Measurements from ENCODE around the gene GLYR1. TPM values are rescaled to one million over a fixed set of nuclear protein-coding genes. Genes with fewer than 3 reads are reported as not detected.

The GLYR1 gene
- total and polyA plus RNA-seq, 4 donors = 18.1 to 50.2 (median 40.6) TPM

DNA sequence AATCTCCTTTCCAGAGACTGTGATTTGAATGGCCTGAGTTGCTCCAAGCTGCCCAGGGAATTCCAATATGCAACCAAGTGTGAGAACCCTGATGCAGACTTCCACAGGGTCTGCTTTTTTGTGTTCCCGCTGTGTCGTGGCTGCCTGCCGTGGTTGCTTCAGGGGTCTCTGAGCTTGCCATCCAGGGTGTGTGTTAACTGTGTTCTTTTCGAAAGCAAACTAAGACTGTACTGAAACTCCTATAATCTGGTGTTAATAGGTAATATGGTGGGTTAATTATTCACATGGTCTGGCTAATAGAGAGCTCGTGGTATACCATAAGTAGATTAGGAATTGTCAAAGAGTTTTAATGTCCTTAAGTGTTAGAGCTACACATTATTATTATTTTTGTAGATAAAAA, 20.9 kb upstream of the GLYR1 start:
- Histone ChIP-seq H3K4me1 (ENCODE audit: control insufficient read depth in 4 of 4, insufficient read depth in 4 of 4, low read length in 3 of 4) (peaks cover 10 to 33% (median 24%) of the 10 kb centered on the region in 4 donors), H3K36me3 (ENCODE audit: control insufficient read depth in 4 of 4, insufficient read depth in 3 of 4, low read depth in 1 of 4, low read length in 3 of 4) (peaks cover 4 to 38% (median 34%) of the 10 kb centered on the region in 4 donors), H3K9me3 (ENCODE audit: control insufficient read depth in 4 of 4, low read length in 3 of 4) (no peaks in the 10 kb centered on the region), H3K27me3 (ENCODE audit: control insufficient read depth in 4 of 4, insufficient read depth in 4 of 4, low read length in 3 of 4) (no peaks in the 10 kb centered on the region), H3K27ac (ENCODE audit: low read depth in 1 of 2, low read length in 2 of 2) (no peak overlapping the region), H3K4me3 (ENCODE audit: low read depth in 1 of 3, low read length in 3 of 3) (no peak overlapping the region), H3K9ac (ENCODE audit: low read depth in 1 of 2, low read length in 2 of 2) (no peak overlapping the region)
- DNase-seq (ENCODE audit: low spot score) = no peak
- 52% methylated on average over 5 of the region's 5 CpGs for WGBS
- no peak for TF ChIP-seq JUND (IDR thresholded peaks at IDR 0.05)
- TF ChIP-seq, protein P1, sequence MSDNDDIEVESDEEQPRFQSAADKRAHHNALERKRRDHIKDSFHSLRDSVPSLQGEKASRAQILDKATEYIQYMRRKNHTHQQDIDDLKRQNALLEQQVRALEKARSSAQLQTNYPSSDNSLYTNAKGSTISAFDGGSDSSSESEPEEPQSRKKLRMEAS (IDR thresholded peaks at IDR 0.05) = no peak
- no peak for TF ChIP-seq FOXA1 (IDR thresholded peaks at IDR 0.05)
- TF ChIP-seq GABPA (IDR thresholded peaks at IDR 0.05 in 1 of 2, conservative IDR thresholded peaks at IDR 0.05 in 1 of 2) = no peak
- TF ChIP-seq, protein P2, sequence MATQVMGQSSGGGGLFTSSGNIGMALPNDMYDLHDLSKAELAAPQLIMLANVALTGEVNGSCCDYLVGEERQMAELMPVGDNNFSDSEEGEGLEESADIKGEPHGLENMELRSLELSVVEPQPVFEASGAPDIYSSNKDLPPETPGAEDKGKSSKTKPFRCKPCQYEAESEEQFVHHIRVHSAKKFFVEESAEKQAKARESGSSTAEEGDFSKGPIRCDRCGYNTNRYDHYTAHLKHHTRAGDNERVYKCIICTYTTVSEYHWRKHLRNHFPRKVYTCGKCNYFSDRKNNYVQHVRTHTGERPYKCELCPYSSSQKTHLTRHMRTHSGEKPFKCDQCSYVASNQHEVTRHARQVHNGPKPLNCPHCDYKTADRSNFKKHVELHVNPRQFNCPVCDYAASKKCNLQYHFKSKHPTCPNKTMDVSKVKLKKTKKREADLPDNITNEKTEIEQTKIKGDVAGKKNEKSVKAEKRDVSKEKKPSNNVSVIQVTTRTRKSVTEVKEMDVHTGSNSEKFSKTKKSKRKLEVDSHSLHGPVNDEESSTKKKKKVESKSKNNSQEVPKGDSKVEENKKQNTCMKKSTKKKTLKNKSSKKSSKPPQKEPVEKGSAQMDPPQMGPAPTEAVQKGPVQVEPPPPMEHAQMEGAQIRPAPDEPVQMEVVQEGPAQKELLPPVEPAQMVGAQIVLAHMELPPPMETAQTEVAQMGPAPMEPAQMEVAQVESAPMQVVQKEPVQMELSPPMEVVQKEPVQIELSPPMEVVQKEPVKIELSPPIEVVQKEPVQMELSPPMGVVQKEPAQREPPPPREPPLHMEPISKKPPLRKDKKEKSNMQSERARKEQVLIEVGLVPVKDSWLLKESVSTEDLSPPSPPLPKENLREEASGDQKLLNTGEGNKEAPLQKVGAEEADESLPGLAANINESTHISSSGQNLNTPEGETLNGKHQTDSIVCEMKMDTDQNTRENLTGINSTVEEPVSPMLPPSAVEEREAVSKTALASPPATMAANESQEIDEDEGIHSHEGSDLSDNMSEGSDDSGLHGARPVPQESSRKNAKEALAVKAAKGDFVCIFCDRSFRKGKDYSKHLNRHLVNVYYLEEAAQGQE (IDR thresholded peaks at IDR 0.05) = no peak
- TF ChIP-seq RXRA (IDR thresholded peaks at IDR 0.05) = no peak
- TF ChIP-seq NR2F2 (IDR thresholded peaks at IDR 0.05) = no peak
- TF ChIP-seq RAD21 (IDR thresholded peaks at IDR 0.05) = no peak
- no peak for TF ChIP-seq ATF3 (IDR thresholded peaks at IDR 0.05)
- TF ChIP-seq FOXA2 (IDR thresholded peaks at IDR 0.05) = no peak
- TF ChIP-seq SP1 (IDR thresholded peaks at IDR 0.05) = no peak
- TF ChIP-seq HNF4G (IDR thresholded peaks at IDR 0.05) = no peak
- TF ChIP-seq HNF4A (conservative IDR thresholded peaks at IDR 0.05) = no peak
- no peak for TF ChIP-seq YY1 (IDR thresholded peaks at IDR 0.05)
- TF ChIP-seq CTCF (IDR thresholded peaks at IDR 0.05; ENCODE audit: low read depth, low read length, missing input control) = no peak
- TF ChIP-seq TAF1 (conservative IDR thresholded peaks at IDR 0.05) = no peak
- no peak for TF ChIP-seq EGR1 (IDR thresholded peaks at IDR 0.05; ENCODE audit: low read depth in 2 of 2)

DNA sequence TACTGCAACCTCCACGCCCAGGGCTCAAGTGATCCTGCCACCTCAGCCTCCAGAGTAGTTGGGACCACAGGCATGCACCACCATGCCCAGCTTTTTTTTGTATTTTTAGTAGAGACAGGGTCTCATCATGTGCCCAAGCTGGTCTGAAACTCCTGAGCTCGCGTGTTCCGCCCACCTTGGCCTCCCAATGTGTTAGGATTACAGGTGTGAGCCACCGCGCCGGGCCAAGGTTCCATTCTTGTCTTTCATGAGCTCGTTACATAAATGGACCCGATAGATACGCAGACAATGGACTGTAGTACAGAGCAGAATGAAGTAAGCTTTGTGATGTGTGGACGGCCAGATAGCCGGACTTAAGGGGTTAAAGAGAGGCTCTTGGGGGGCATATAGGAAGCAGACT, 19.5 kb upstream of the GLYR1 start:
- WGBS = 97% methylated on average over 12 of the region's 12 CpGs
- Histone ChIP-seq H3K4me3 (ENCODE audit: low read depth in 1 of 3, low read length in 3 of 3) (no peak overlapping the region), H3K36me3 (ENCODE audit: control insufficient read depth in 4 of 4, insufficient read depth in 3 of 4, low read depth in 1 of 4, low read length in 3 of 4) (peaks cover 1 to 34% (median 27%) of the 10 kb centered on the region in 4 donors), H3K9ac (ENCODE audit: low read depth in 1 of 2, low read length in 2 of 2) (no peak overlapping the region), H3K27me3 (ENCODE audit: control insufficient read depth in 4 of 4, insufficient read depth in 4 of 4, low read length in 3 of 4) (no peaks in the 10 kb centered on the region), H3K4me1 (ENCODE audit: control insufficient read depth in 4 of 4, insufficient read depth in 4 of 4, low read length in 3 of 4) (peaks cover 10 to 43% (median 28%) of the 10 kb centered on the region in 4 donors), H3K9me3 (ENCODE audit: control insufficient read depth in 4 of 4, low read length in 3 of 4) (no peaks in the 10 kb centered on the region), H3K27ac (ENCODE audit: low read depth in 1 of 2, low read length in 2 of 2) (no peak overlapping the region)
- no peak for DNase-seq (ENCODE audit: low spot score)
- TF ChIP-seq SP1 (IDR thresholded peaks at IDR 0.05) = no peak
- no peak for TF ChIP-seq ATF3 (IDR thresholded peaks at IDR 0.05)
- no peak for TF ChIP-seq ZBTB33 (IDR thresholded peaks at IDR 0.05)
- TF ChIP-seq FOXA1 (IDR thresholded peaks at IDR 0.05) = no peak
- no peak for TF ChIP-seq YY1 (IDR thresholded peaks at IDR 0.05)
- no peak for TF ChIP-seq TAF1 (conservative IDR thresholded peaks at IDR 0.05)
- TF ChIP-seq CTCF (IDR thresholded peaks at IDR 0.05; ENCODE audit: low read depth, low read length, missing input control) = no peak
- TF ChIP-seq HNF4A (conservative IDR thresholded peaks at IDR 0.05) = no peak
- TF ChIP-seq, protein P1 (IDR thresholded peaks at IDR 0.05) = no peak
- no peak for TF ChIP-seq EGR1 (IDR thresholded peaks at IDR 0.05; ENCODE audit: low read depth in 2 of 2)
- no peak for TF ChIP-seq RXRA (IDR thresholded peaks at IDR 0.05)
- TF ChIP-seq HNF4G (IDR thresholded peaks at IDR 0.05) = no peak
- no peak for TF ChIP-seq NR2F2 (IDR thresholded peaks at IDR 0.05)
- TF ChIP-seq RAD21 (IDR thresholded peaks at IDR 0.05) = no peak
- no peak for TF ChIP-seq GABPA (IDR thresholded peaks at IDR 0.05 in 1 of 2, conservative IDR thresholded peaks at IDR 0.05 in 1 of 2)
- TF ChIP-seq JUND (IDR thresholded peaks at IDR 0.05) = no peak
- TF ChIP-seq FOXA2 (IDR thresholded peaks at IDR 0.05) = no peak
